ENCODE results near the gene RPRD1A.

GRCh38 chr18:36067055-36067957 lies at the start of gene RPRD1A:
- TF ChIP-seq POLR2A (IDR thresholded peaks at IDR 0.05; ENCODE audit: low read depth, low read length) (peak; percentile 88), TAF1 (IDR thresholded peaks at IDR 0.05; ENCODE audit: borderline replicate concordance, low read depth, low read length) (peak; percentile 34; the same call in 1 of the 2 replicates), POLR2AphosphoS5 (IDR thresholded peaks at IDR 0.05; ENCODE audit: low read depth, low read length) (peak; percentile 69)
